Mesendoderm (in vitro differentiated cells): ENCODE data around the gene SURF4. TPM values are rescaled to one million over a fixed set of nuclear protein-coding genes. Genes with fewer than 3 reads are reported as not detected.

Experiments used
- DNase-seq: peaks from one replicate; pipeline ENCODE4 v3.0.0; 2013
- H2AK5ac ChIP-seq: 2 replicates; pipeline ENCODE4 v1.6.1; 2013; ENCODE audit warnings: low read length, inconsistent platforms
- H2BK120ac ChIP-seq: 2 replicates; pipeline ENCODE4 v1.6.1; 2013; ENCODE audit warnings: low read depth, mild to moderate bottlenecking, low read length, moderate library complexity, mixed read lengths
- H2BK15ac ChIP-seq: replicated peaks from 2 replicates; pipeline ENCODE4 v1.6.1; 2013; ENCODE audit warnings: low read depth, mild to moderate bottlenecking, moderate library complexity
- H2BK5ac ChIP-seq: 2 replicates; pipeline ENCODE4 v1.6.1; 2013; ENCODE audit warnings: low read length, inconsistent platforms
- H3K18ac ChIP-seq: 2 replicates; pipeline ENCODE4 v1.6.1; 2013; ENCODE audit warnings: mild to moderate bottlenecking, low read length, mixed read lengths
- H3K23ac ChIP-seq: one replicate; pipeline ENCODE4 v1.6.1; 2013; ENCODE audit warnings: low read length
- H3K27ac ChIP-seq: 2 replicates; pipeline ENCODE4 v1.5.1; 2013; ENCODE audit warnings: low read depth, mild to moderate bottlenecking, inconsistent platforms, low read length, moderate library complexity
- H3K27me3 ChIP-seq: 2 replicates; pipeline ENCODE4 v1.6.1; 2013; ENCODE audit warnings: low read length, control low read depth, mild to moderate bottlenecking, inconsistent platforms; ENCODE audit not compliant: insufficient read depth, poor library complexity
- H3K36me3 ChIP-seq: 2 replicates; pipeline ENCODE4 v1.6.1; 2013; ENCODE audit warnings: low read length, inconsistent platforms; ENCODE audit not compliant: control insufficient read depth, insufficient read depth
- H3K4ac ChIP-seq: one replicate; pipeline ENCODE4 v1.6.1; 2013; ENCODE audit warnings: low read depth, mild to moderate bottlenecking, low read length, moderate library complexity
- H3K4me1 ChIP-seq: 2 replicates; pipeline ENCODE4 v1.6.1; 2013; ENCODE audit warnings: low read depth, low read length, inconsistent platforms; ENCODE audit not compliant: control insufficient read depth
- H3K4me2 ChIP-seq: 2 replicates; pipeline ENCODE4 v1.6.1; 2013; ENCODE audit warnings: low read length
- H3K4me3 ChIP-seq: 2 replicates; pipeline ENCODE4 v1.5.1; 2013; ENCODE audit warnings: mild to moderate bottlenecking, low read length
- H3K56ac ChIP-seq: one replicate; pipeline ENCODE4 v1.6.1; 2013; ENCODE audit warnings: low read length
- H3K79me1 ChIP-seq: 2 replicates; pipeline ENCODE4 v1.6.1; 2013; ENCODE audit warnings: low read length, inconsistent platforms
- H3K79me2 ChIP-seq: 2 replicates; pipeline ENCODE4 v1.6.1; 2013; ENCODE audit warnings: mild to moderate bottlenecking, low read length; ENCODE audit not compliant: control insufficient read depth, insufficient read depth
- H3K9ac ChIP-seq: 2 replicates; pipeline ENCODE4 v1.6.1; 2013; ENCODE audit warnings: low read length, inconsistent platforms
- H4K5ac ChIP-seq: one replicate; pipeline ENCODE4 v1.6.1; 2013; ENCODE audit warnings: low read length
- H4K8ac ChIP-seq: one replicate; pipeline ENCODE4 v1.6.1; 2013; ENCODE audit warnings: low read depth, mild to moderate bottlenecking, control low read depth, low read length, moderate library complexity
- WGBS: extraction: QIAGEN DNeasy Blood & Tissue Kit; methylation state at CpG from one replicate; pipeline ENCODE4 v1.1.7; 2013; ENCODE audit warnings: low lambda C conversion rate, missing lambda C conversion rate; ENCODE audit not compliant: insufficient coverage; ENCODE audit errors: extremely low coverage; 5-methylcytosine and 5-hydroxymethylcytosine counted together
- polyA plus RNA-seq, 2 experiments: library from polyadenylated mRNA; stranded (reverse); fragments of 200-250 nt; gene quantifications; one replicate each; pipeline ENCODE4 v1.2.3, GENCODE V29; 2013

Gene SURF4
- 118 TPM for polyA plus RNA-seq (2013, experiment 1 of 2)
- 119 TPM for polyA plus RNA-seq (2013, experiment 2 of 2)

DNA sequence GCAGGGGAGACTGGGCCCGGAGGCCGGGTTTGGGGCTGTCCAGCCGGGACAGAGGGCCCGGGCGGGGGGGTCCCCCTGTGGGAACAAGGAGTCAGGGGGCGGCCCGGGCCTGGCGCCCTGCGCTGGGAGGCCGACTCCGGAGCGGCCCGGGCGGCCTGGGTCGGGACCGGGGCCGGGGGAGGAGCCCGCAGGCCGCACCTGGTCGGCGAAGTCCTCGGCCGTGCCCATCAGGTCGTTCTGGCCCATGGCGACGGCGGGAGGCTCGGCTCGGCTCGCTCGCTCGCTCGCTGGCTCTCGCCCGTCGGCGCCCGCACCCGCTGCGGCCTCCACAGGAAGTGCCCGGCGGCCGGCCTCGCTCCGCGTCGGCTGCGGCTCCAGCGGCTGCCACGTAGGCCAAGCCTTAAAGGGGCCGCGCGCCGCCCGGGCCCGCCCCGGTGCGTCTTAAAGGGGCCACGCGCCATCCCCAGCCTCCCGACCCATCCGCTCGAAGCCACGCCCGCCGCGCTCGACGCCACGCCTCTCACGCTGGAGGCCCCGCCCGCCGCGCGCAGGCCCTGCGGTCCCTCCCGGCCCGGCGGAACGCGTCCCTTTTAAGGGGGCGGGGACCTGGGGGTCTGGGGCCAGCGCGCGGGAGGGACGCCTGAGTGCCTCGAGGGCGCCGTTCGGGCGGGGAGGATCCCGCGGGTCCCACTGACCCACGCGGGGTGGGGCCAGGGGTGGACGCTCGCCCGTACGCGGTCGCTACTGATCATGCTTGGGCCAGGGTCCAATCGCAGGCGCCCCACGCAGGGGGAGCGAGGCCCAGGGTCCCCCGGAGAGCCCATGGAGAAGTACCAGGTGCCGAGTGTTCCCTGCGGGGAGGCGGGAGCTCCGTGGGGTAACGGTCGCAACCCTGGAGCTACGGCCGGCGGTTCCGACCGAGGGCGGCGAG lies at the start of gene SURF4, which contains the start of gene STKLD1:
TSS of gene SURF4 (minus strand) at position 337 of the 931 bp plus-strand sequence. CDS start at position 246, 91 bp downstream.
TSS of gene STKLD1 (plus strand) at position 643 of the 931 bp plus-strand sequence. CDS start at position 751, 108 bp downstream.
- H3K4ac ChIP-seq = peak within 1 kb of the TSS; percentile 99
- peak within 1 kb of the TSS; percentile 88 for H3K4me2 ChIP-seq
- no CpG with 5 or more reads among the region's 120 CpGs for WGBS
- H3K79me1 ChIP-seq = peaks cover 26% of the 10 kb centered on the region
- H4K5ac ChIP-seq = no peak within 1 kb of the TSS
- H3K9ac ChIP-seq = peak within 1 kb of the TSS; percentile 96
- peak within 1 kb of the TSS; percentile 97 for H3K56ac ChIP-seq
- no peaks in the 10 kb centered on the region for H3K27me3 ChIP-seq
- peak within 1 kb of the TSS; percentile 95 for H3K27ac ChIP-seq
- DNase-seq = peak; percentile 98
- peak within 1 kb of the TSS; percentile 97 for H3K18ac ChIP-seq
- H2BK120ac ChIP-seq = peak within 1 kb of the TSS; percentile 79
- no peak within 1 kb of the TSS for H2AK5ac ChIP-seq
- H3K79me2 ChIP-seq = peaks cover 39% of the 10 kb centered on the region
- H4K8ac ChIP-seq = peak within 1 kb of the TSS; percentile 97
- H3K23ac ChIP-seq = peak within 1 kb of the TSS; percentile 80
- H3K36me3 ChIP-seq = peaks cover 9% of the 10 kb centered on the region
- no peaks in the 10 kb centered on the region for H3K4me1 ChIP-seq
- H3K4me3 ChIP-seq = peak within 1 kb of the TSS; percentile 97
- no peak within 1 kb of the TSS for H2BK5ac ChIP-seq
- no peak within 1 kb of the TSS for H2BK15ac ChIP-seq

DNA sequence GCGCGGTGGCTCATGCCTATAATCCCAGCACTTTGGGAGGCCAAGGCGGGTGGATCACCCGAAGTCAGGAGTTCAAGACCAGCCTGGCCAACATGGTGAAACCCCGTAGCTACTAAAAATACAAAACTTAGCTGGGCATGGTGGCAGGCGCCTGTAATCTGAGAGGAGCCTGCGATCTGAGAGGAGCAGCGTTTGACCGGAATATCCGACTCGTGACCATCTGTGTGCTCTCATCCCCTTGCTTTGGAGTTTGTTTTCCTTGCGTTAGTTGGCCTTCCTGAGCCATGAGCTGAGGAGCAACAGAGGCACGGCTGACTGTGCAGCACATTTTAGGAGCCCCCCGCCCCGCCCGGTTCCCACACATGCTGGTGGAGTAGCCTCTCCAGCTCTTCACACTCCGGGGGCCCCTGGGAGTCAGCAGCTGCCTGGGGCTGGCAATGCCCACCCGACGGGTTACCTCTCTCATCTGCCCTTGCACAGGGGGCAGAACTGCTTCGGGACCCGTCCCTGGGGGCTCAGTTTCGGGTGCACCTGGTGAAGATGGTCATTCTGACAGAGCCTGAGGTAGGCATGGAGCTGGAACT lies 49.3 kb upstream of the SURF4 start:
- no peak overlapping the region for H4K5ac ChIP-seq

DNA sequence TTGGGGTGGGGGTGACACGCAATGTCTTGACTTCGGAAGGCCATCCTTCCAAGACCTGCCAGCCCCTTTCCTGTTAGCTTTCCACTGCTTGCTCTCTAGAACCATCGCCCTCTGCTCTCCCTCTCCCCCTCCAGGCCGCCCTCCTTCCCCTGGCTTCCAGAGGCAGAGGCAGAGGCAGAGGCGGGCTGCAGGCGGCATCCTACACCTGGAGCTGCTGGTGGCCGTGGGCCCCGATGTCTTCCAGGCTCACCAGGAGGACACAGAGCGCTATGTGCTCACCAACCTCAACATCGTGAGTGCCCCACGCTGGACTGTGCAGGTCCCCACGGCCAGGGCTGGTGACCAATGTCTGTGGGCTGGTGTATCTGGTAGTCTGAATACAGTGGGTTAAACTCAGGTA lies 48.3 kb upstream of the SURF4 start:
- no peak overlapping the region for H3K4me2 ChIP-seq
- H3K23ac ChIP-seq = no peak overlapping the region
- H3K36me3 ChIP-seq = no peaks in the 10 kb centered on the region
- H4K8ac ChIP-seq = no peak overlapping the region
- peaks cover 2% of the 10 kb centered on the region for H3K4me1 ChIP-seq
- H3K4ac ChIP-seq = no peak overlapping the region
- WGBS = no CpG with 5 or more reads among the region's 12 CpGs
- H4K5ac ChIP-seq = no peak overlapping the region
- no peak for DNase-seq
- no peak overlapping the region for H2BK5ac ChIP-seq
- H3K56ac ChIP-seq = no peak overlapping the region
- H3K27ac ChIP-seq = no peak overlapping the region
- H3K27me3 ChIP-seq = no peaks in the 10 kb centered on the region
- H2BK15ac ChIP-seq = no peak overlapping the region
- H3K79me2 ChIP-seq = no peaks in the 10 kb centered on the region
- no peak overlapping the region for H3K9ac ChIP-seq
- no peak overlapping the region for H3K4me3 ChIP-seq
- no peaks in the 10 kb centered on the region for H3K79me1 ChIP-seq
- H2BK120ac ChIP-seq = no peak overlapping the region
- no peak overlapping the region for H3K18ac ChIP-seq
- H2AK5ac ChIP-seq = no peak overlapping the region

More for the DNA sequence above, 49.3 kb upstream of the SURF4 start:
- WGBS = no CpG with 5 or more reads among the region's 22 CpGs
- Histone ChIP-seq H3K4me2 (no peak overlapping the region), H3K79me1 (no peaks in the 10 kb centered on the region), H3K4me3 (no peak overlapping the region), H4K8ac (no peak overlapping the region), H2BK120ac (no peak overlapping the region), H2BK15ac (no peak overlapping the region), H3K4me1 (peaks cover 2% of the 10 kb centered on the region), H3K23ac (no peak overlapping the region), H3K9ac (no peak overlapping the region), H3K18ac (no peak overlapping the region), H3K56ac (no peak overlapping the region), H2BK5ac (no peak overlapping the region), H3K27me3 (no peaks in the 10 kb centered on the region), H3K36me3 (no peaks in the 10 kb centered on the region), H3K79me2 (no peaks in the 10 kb centered on the region), H3K27ac (no peak overlapping the region), H3K4ac (no peak overlapping the region), H2AK5ac (no peak overlapping the region)
- DNase-seq = no peak

DNA sequence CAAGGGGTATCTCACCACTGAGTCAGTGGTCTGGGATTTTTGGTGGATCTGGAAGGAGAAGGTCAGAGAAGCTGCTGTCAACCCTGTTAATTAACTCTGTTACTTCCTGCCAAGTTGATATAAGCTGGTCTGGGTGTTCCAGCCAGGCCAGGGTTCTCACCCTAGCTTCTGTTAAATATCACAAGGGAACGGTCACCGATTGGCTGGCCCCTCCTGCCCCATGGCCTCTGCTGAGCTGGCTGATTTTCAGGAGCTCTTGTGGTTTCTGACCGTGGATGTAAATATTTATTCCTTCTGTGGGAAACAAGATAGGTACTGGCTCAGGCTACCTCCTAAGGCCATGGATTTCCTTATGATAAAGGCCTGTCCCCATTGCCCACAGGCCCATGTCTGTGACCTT lies 47.4 kb upstream of the SURF4 start:
- Histone ChIP-seq H3K4me1 (peaks cover 2% of the 10 kb centered on the region), H4K5ac (no peak overlapping the region), H2AK5ac (no peak overlapping the region), H3K27ac (no peak overlapping the region), H3K4me3 (no peak overlapping the region), H3K23ac (no peak overlapping the region), H3K4ac (no peak overlapping the region), H3K79me1 (no peaks in the 10 kb centered on the region), H3K4me2 (no peak overlapping the region), H4K8ac (no peak overlapping the region), H2BK120ac (no peak overlapping the region), H3K79me2 (no peaks in the 10 kb centered on the region), H3K56ac (no peak overlapping the region), H3K27me3 (no peaks in the 10 kb centered on the region), H3K18ac (no peak overlapping the region), H2BK15ac (no peak overlapping the region), H3K9ac (no peak overlapping the region), H2BK5ac (no peak overlapping the region), H3K36me3 (no peaks in the 10 kb centered on the region)
- WGBS = no CpG with 5 or more reads among the region's 3 CpGs
- no peak for DNase-seq

DNA sequence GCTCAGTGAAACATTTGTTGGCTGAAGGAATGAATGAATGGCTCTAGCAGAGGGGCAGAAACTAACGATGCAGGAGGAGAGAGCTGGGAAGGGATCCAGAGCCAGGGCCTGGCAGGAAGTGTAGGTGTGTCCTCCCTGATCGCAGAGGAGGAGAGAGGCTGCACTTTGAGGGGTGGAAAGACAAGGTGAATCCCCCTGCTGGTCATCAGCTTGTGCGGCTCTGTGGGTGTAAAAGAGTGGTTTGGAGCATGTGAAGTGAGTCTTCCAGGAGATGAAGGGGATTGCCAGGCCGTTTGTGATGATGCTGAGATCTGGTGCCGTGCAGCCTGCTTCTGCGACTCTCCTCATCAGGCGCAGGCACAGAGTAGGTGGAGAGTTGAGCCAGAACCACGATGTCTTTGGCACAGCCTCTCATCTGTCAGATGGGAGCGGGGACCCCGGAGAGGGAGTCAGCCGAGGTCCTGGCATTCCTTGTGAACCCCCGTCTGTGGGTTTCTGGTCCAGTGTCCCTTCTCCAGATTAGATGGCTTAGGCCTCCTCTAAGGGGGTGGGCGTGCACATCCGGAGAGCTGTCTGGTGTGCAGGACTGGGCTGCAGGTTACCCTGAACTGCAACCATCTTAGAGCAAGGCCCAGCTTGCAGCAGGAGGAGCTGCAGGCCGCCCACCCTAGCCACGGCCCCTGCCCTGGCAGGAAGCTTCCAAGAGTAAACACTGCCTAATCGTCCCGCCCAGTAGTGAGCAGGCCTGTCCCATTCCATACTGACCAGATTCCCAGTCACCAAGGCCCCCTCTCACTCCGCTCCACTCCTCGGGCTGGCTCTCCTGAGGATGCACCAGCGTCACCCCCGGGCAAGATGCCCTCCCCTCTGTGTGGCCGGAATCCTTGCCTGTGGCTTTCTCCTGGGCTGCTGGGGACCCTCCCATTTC lies 46.0 kb upstream of the SURF4 start, which contains the start of gene ADAMTS13:
TSS of gene ADAMTS13 (plus strand) at position 753 of the 928 bp plus-strand sequence. CDS start at position 830, 77 bp downstream.
- peak; percentile 81 for DNase-seq
- Histone ChIP-seq H3K36me3 (no peaks in the 10 kb centered on the region), H3K4me1 (no peaks in the 10 kb centered on the region), H3K27me3 (no peaks in the 10 kb centered on the region), H3K56ac (peak within 1 kb of the TSS; percentile 56), H2AK5ac (no peak within 1 kb of the TSS), H3K9ac (peak within 1 kb of the TSS; percentile 34), H2BK15ac (no peak within 1 kb of the TSS), H2BK120ac (no peak within 1 kb of the TSS), H3K79me1 (no peaks in the 10 kb centered on the region), H4K5ac (no peak within 1 kb of the TSS), H2BK5ac (no peak within 1 kb of the TSS), H3K23ac (no peak within 1 kb of the TSS), H3K4me2 (no peak within 1 kb of the TSS), H3K18ac (no peak within 1 kb of the TSS), H3K27ac (no peak within 1 kb of the TSS), H3K79me2 (peaks cover 6% of the 10 kb centered on the region), H4K8ac (no peak within 1 kb of the TSS), H3K4ac (no peak within 1 kb of the TSS), H3K4me3 (no peak within 1 kb of the TSS)
- no CpG with 5 or more reads among the region's 23 CpGs for WGBS
